CD4-positive, alpha-beta T cell treated with Interferon alpha-2 for 1 hour (primary cell): Measurements from ENCODE around the gene DPYD.

Source experiments
- DNase-seq, 2 donors: peaks; one replicate each; pipeline ENCODE4 v3.0.0-alpha.2; 2020 to 2022

The DPYD gene

DNA sequence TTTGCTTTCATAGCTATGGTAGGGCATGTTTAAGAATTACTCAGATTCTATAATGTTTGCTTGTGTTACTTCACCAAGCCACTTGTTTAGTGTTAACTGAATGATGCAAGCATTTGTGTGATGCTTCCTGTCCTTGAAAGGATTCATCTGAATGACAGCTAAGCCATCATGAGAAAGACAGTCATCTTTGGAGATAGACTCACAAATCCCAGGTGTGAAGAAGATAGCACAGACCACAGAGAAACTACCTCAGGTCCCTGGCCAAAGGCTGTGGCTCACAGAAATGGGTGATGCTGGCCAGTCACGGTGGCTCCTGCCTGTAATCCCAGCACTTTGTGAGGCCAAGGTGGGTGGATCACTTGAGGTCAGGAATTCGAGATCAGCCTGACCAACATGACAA, 321.4 kb downstream of the DPYD start:
- DNase-seq = no peak

DNA sequence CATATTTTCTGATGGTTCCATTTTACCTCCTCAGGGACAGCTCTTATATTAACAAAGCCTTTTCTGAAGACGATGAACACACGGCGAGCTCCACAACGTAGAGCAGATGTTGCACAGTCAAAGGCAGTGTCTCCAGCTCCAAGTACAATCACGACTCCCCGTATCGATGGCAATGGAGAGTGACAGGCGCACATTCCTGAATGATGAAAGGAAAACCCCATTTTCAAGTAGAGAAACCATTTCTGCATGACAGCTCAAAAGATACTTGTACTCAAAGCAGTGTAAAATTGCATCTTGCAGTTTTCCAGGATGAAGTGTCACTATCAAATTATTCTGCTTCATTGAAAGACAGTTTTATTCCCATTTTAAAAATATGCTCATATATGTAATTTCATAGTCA, 327.6 kb downstream of the DPYD start:
- DNase-seq = no peak

DNA sequence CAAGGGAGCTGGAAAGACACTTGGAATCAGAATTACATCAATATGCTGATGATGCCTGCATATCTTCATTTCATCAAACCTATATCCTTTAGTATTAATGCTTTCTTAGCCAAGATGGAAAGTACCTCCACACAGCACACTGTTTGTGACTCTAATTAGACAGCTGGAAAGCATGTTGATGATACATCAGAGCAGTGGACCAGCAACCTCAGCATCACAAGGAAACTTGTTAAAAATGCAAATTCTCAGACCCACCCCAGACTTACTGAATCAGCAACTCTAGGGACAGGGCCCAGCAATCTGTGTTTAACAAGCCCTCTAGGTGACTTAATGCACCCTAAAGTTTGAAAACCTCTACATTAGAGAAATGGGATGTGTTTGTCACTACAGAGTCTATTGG, 332.1 kb downstream of the DPYD start:
- no peak for DNase-seq

DNA sequence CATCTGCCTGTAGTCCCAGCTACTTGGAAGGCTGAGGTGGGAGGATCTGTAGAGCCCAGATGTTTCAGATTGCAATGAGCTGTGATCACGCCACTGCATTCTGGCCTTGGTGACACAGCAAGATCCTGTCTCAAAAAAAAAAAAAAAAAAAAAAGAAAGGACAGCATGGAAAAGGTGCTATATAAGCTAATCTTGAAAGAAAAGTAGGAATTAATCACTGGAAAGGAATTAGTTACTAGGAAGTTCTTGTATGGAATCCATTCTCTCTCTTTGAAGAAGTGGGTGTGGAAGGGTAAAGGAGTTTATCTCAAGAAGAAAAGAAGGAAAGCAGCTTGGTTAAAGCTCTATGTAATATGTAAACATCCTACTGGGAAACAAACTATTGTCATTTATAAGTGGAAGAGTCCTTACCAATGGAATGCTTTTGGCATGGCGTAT, 339.2 kb downstream of the DPYD start:
- no peak for DNase-seq

DNA sequence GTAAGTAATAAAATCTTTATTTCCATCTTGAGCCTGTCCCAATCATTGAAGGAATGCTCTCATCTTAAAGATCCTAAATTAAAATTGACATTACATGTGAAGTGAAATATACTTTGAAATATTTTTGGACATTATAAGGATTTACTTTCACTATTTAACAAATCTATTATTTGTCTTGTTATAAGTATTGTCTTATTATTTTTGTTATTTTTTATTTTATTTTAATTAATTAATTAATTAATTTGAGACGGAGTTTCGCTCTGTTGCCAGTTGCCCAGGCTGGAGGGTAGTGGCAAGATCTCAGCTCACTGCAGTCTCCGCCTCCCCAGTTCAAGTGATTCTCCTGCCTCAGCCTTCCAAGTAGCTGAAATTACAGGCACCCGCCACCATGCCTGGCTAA, 343.2 kb downstream of the DPYD start:
- no peak for DNase-seq

DNA sequence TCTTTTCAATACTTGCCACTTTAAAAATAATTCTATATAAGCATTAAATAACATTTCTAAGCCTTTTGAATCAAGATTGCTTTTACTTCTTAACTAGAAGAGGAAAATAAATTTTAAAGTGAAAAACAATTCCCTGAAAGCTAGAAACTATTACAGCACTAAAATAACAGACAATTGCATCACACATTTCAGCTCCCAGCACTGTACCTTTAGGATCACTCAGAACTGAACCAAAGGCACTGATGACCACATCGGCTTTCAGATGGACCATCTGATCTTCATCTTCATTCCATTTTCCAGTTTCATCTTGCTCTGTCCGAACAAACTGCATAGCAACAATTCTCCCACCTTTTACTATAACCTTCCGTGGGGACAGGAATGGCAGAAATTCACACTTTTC, 347.3 kb downstream of the DPYD start:
- DNase-seq = no peak

DNA sequence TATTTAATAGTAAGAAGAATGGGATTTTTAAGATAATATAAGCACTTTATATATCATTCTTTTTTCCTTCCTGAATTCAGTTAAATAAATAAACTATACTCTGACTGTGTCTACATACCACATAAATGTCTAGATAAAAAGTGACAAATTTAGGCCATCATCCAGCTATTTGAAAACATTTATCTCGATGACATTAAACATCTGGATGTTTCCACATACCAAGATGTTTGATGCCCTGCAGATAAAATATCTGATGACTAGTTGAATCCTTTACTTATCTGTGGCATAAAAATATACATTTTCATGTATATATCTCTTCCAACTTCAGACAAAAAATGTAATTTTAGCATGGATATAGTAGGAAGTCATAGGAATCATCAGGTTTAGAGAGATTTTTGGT, 348.3 kb downstream of the DPYD start:
- DNase-seq = no peak

DNA sequence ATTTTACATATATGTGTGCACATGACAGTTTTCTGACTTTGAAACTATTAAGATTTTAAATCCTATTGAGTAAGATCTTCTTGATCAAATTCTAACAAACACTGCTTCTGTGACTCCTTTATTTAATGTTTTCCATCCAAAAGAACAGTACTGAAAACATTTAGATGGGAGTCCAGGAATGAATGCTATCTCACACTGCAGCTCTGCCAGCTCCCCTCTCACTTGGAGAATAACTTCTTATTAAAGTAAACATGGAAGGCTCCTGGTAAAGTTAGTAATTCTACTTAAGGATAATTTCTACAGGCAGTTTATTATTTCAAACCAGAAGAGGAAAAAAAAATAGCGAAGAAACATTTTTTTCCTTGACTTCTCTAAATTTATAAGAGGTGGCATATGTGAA, 349.1 kb downstream of the DPYD start:
- DNase-seq = no peak

DNA sequence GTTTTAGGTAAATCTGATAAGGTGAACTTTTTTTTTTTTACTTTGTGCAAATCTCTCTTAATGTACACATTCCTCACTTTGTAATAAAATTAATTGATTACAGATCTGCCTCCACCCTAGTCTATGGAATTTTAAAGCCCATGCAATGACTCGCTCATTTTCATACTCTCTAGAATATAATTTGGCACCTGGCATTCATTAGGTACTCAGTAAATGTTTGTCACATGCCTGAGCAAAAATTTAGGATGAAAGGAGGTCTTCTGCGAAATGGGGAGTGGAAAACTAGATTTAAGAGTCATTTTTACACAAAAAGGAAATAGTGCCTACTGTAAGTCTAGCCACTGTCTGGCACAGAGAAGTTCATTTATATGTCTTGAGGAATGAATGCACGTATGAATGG, 350.1 kb downstream of the DPYD start:
- DNase-seq = no peak

DNA sequence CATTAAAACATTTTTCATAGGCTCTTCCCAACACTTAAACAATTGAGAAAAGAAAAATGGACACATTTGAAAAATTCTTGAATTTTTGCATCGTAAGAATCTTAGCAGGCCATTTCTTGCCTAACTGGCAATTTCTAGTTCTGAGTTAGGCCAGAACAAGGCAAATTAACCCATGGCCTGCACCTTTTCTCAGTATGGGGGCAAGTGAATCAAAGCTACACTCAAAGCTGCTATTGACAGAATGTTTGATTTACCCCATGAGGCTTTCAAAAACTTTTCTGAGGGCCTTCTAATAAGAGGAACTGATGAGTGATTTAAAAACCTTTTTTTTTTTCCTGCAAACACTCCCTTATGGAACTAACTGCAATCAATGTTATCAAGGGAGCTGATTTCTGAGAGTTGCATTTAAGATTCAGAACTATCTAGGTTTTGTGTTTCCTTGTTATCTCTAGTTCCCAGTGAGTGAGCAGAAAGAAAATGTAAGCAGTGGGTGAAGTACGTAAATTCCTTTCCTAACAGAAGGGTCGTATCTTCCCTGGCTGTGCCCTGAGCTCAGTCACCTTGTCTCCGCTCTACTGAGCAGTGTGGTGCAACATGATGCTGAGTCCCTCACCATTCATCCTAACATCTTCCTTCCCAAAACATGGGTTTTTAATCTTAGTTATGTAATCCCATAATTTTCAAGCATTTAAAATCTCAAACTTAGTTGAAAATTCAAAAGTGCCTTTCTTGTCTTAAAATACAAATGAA, 353.7 kb downstream of the DPYD start:
- no peak for DNase-seq

DNA sequence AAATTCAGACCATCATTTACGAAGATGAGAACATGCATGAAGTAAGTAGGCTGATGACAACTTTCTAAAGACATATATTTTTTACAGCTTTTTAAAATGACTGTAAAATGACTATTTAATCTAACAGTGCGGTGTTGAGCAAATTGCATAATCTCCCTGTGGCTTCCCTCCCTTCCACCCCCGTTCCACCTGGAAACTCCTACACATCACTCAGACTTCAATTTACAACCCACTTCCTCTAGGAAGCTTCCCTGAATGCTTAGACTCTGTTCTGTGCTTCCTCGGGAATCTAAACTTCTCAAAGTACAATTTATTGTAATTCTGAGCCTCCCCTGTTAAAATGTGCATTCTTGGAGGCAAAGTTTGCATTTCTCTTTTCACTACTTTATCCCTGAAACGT, 354.9 kb downstream of the DPYD start:
- DNase-seq = no peak

DNA sequence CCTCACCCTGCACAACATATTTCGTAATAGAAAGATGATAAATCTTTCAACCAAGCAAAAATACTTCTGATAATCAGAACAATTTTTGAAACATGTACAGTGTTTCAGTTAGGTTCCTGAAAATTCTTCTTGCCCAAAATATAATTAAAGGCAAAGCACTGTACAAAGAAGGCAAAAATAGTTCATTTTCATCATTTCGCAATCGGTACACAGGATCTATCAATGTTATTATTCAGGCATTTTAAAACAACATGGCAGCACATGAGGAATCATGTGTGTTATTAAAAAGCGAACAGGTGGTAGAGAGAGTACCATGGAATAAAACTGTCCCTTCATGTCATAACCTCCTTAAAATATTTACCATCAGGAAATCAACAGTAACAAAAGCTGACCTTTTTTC, 356.9 kb downstream of the DPYD start:
- no peak for DNase-seq

DNA sequence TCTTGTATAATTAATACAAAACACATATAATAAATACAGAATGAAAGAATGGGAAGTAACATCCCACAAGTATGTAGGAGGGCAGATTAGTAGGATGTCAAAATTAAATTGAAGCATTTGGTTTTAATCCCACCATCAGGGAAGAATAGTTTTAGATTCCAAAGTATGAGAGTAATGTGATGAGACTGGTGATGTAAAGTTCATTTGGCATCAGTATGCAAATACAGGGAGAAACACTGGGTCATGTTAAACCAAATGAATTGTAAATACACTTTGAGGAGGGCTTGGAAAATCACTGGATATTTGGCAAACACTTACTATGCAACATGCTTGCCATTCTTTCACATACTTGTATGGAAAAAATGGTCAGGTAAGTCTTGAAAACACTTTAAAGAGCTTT, 358.8 kb downstream of the DPYD start:
- DNase-seq = no peak

DNA sequence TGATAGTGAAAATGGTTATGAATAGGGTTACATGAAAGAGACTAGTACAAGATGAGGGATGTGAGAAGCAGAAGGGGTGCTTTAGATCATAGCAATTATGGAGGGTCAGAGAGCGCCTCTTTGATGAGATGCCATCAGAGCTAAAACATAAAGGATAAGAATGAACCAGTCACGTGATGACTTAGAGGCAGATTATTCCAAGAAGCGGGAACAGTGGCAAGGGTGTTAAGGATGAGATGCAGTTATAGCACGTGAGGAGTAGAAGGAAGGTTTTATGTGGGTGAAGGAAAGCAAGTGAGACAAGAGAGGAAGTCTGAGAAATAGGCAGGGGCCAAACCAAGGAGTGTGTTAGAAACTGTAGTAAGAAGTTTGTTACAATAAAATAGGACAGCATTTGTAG, 360.1 kb downstream of the DPYD start:
- DNase-seq = no peak

DNA sequence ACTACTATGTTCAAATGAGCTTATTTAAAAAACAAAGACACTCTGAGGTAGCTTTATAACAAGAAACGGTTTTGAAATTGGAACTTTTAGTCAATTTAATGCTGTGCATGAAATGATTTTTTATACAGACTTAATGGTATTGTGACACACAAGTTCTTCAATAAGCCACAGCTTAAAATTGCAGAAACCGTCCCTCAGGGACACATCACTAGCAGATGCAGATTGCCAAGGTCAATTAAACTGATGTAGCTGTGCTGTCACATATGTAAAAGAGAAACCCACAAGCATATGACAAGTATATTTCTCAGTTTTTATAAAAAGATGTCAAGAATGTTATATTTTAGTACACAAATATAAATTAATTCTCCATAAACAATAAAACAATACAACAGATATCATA, 366.9 kb downstream of the DPYD start:
- DNase-seq = no peak

DNA sequence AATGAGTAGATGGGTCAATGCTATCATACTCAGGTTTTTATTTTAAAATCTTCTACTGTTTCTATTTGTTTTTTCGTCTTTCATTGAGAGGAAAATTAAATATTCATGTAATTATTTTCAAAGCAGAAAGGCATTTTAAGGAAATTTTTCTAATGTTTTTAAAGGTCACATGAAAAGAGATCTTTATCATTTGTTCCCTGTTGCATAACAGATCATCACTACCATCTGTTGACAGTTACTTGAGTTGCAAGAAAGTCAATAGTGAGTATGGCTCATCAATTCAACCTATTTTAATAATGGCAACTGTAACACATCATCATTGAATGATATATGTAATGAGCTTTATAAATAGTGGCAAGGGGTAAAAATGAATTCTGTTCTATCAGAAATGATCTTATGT, 369.7 kb downstream of the DPYD start:
- DNase-seq = no peak

DNA sequence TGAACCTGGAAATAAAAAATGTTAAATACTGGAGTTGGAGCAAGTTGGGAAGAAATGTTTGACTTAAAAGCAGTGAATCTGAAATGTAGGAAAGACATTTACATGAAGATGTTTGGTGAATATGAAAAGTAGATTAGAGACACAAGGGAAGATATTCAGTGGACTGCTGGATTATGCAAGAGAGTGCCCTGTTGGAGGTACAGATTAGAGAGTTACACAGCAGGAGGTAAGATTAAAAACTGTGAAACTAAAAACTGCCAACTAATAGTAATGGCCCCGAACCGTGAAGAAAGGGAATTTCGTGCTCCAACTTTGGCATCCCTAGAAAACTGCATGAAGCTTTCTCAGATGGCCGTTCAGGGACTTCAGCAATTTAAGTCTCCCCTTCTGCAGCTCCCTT, 375.4 kb downstream of the DPYD start:
- no peak for DNase-seq

DNA sequence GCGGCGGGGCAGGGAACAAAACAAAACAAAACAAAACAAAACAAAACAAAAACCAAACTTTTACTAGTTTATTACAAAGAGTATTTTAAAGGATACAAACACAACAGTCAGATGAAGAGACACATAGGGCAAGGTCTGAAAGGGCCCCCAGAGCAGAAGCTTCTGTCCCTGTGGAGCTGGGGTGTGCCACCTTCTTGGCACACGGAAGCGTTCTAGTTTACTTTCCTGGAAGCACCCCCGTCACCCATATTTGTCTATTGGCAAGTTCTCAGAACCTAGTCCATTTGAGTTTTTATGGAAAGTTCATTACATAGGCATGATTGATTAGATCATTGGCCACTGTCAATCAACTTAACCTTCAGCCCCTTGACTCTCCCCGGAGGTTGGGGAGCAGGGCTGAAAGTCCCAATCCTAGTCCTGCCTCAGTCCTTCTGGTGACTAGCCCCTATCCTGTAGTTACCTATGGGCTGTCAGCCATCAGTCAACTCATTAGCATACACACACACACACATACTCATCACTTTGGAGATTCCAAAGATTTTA, 380.4 kb downstream of the DPYD start:
- DNase-seq = no peak

DNA sequence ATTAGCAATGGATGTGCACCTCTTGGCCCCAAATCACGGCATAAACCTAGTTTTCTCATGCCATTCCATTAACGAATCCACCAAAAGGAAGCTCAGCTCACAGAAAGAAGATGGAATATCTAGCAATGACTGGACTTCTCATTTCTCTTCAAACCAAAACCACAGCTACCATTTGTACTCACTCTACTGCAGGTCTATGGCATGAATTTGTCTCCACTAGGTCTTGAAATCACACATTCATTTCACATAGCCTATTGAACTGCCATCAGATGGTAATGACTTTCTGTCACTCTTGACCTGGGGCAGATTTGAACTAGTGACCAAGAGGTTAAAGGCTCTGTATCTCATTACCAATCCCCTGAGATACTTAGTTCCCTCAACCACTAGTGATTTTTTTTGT, 382.7 kb downstream of the DPYD start:
- no peak for DNase-seq

DNA sequence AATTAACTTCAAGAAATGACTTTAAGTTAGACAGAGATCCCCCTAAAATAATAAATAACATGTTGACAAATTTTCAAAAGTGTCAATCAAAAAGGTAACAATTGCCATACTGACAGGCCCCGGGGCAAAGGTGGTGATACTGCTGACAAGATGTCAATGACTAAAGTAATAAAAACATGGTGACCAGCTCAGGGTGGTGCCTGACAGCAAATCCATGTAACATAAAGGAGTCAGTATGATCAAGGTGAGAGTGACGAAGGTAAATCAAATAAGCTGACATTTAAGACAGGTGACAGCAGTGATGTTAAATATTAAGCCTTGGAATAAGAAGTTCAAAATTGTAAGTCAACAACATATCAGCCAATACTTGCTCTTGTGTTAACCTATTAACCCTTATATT, 387.5 kb downstream of the DPYD start:
- DNase-seq = no peak

DNA sequence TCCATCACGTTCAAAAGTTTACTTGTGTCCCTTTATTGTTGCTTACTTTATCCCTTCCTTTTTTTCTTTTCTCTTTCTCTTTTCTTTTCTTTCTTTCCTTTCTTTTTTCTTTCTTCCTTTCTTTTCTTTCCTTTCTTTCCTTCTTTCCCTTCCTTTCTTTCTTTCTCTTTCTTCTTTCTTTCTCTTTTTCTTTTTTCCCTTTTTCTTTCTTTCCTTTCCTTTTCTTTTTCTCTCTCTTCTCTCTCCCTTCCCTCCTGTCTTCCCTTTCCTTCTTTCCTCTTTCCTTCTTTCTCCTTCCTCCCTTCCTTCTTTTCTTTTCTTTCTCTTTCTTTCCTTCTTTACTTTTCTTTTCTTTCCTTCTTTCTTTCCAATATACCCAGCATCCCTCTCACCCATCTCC, 391.2 kb downstream of the DPYD start:
- DNase-seq = no peak

DNA sequence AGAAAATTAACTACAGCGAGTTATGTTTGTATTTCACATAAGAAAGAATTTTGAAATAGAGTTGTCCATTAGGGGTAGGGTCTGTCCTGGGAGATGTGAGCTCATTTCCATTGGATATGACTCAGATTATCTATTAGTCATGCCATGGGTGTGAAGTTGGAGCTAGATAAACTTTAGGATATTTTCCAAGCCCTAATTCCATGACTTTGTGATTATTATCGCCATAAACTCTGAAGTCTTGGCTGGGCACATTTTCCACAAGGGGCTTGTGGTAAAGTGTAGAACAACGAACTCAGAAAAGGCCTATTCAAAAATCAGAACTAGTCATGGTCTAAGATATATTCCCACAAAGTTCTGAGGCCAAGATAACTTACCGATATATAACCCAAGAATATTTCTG, 396.6 kb downstream of the DPYD start:
- no peak for DNase-seq

DNA sequence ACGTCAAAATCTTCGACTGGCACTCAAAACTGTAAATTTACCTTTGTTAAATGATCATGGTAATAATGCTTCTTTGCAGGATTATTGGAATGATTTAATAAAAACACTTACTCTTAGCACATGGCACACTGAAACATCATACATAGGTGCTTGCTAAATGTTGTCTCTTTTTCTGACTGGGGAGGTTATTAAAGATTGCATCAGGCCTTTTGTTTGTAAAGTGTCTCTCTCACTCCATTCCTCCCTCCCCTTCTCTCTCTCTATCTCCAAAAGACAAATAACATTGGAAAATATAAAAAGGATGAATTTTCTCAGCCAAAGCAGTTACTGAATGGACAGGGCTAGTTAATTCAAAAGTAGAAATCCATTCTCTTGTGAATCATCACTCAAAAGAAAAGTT, 404.2 kb downstream of the DPYD start:
- no peak for DNase-seq

DNA sequence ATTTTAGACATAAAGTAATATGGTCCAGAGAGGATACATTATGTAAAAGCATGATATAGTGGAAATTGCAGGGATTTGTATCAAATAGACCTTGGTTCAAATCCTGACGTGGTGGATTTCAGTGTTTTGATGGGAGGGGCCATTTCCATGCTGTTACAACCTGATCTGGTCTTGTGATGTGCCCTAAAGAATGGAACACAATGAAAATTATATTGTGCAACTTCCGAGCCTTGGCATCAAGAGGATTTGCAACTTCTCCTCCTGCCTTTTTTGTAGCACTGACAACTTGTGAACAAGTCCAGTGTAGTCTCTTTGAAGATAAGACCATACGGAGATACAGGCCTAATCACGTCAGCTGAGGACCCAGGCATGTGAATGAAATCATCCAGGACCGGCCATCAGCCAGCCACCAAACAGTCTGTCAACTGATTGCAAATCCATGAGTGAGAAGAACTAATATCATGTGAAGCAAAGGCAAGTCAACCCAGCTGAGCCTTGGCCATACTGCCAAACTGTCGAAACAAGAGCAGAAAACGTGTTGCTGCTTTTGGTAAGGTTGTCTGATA, 412.1 kb downstream of the DPYD start:
- no peak for DNase-seq

DNA sequence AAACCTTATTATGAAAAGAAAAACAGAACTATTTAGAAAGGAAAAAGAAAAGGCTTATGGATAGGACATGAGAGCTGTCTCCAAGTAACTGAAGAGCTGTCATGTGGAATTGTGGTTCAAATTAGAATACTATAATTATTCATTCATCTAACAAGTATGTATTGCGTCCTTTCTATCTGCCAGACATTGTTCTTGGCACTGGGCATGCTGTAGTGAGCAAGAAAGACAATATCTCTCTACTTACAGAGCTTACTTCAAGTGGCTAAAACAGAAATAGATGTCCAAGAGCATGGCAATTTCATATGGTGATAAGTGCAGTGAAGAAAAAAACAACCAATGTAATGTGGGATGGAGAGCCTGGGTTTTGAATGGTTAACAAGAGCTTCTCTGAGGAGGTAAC, 413.0 kb downstream of the DPYD start:
- DNase-seq = no peak
